GOT3 (cell line): ENCODE measurements around the gene WSCD2.

Experiments used
- DNase-seq: peaks from one replicate; lab custom pipeline; 2025; ENCODE audit warnings: mixed read lengths; lab: John Stamatoyannopoulos, UW

The WSCD2 gene

GRCh38 chr12:108129017-108129812 lies at the start of gene WSCD2:
Gene WSCD2 (plus strand): TSS chr12:108129288. CDS start chr12:108195833, 66,545 bp downstream.
- no peak for DNase-seq

GRCh38 chr12:108079721-108080120 lies 49.4 kb upstream of the WSCD2 start:
- no peak for DNase-seq

- DNase-seq = no peak
Measured at GRCh38 chr12:108080363-108080762, 48.7 kb upstream of the WSCD2 start.

GRCh38 chr12:108082485-108082884 lies 46.6 kb upstream of the WSCD2 start:
- DNase-seq = no peak

GRCh38 chr12:108087900-108088299 lies 41.2 kb upstream of the WSCD2 start:
- DNase-seq = no peak

- no peak for DNase-seq
Measured at GRCh38 chr12:108090107-108090899, 38.8 kb upstream of the WSCD2 start.

GRCh38 chr12:108090932-108091678 lies 38.0 kb upstream of the WSCD2 start:
- no peak for DNase-seq

- DNase-seq = no peak
Measured at GRCh38 chr12:108091679-108092051, 37.4 kb upstream of the WSCD2 start.

- no peak for DNase-seq
Measured at GRCh38 chr12:108093209-108093608, 35.9 kb upstream of the WSCD2 start.

GRCh38 chr12:108094056-108094649 lies 34.9 kb upstream of the WSCD2 start:
- no peak for DNase-seq

GRCh38 chr12:108097160-108097911 lies 31.8 kb upstream of the WSCD2 start:
- no peak for DNase-seq

- DNase-seq = no peak
Measured at GRCh38 chr12:108098374-108098773, 30.7 kb upstream of the WSCD2 start.

GRCh38 chr12:108099073-108099472 lies 30.0 kb upstream of the WSCD2 start:
- no peak for DNase-seq

- DNase-seq = no peak
Measured at GRCh38 chr12:108099778-108100489, 29.2 kb upstream of the WSCD2 start.

- no peak for DNase-seq
Measured at GRCh38 chr12:108101605-108102175, 27.4 kb upstream of the WSCD2 start.

GRCh38 chr12:108102363-108102762 lies 26.7 kb upstream of the WSCD2 start:
- no peak for DNase-seq

GRCh38 chr12:108103087-108103486 lies 26.0 kb upstream of the WSCD2 start:
- DNase-seq = no peak

- no peak for DNase-seq
Measured at GRCh38 chr12:108103517-108103916, 25.6 kb upstream of the WSCD2 start.

GRCh38 chr12:108104657-108105056 lies 24.4 kb upstream of the WSCD2 start:
- no peak for DNase-seq

- no peak for DNase-seq
Measured at GRCh38 chr12:108106599-108106998, 22.5 kb upstream of the WSCD2 start.
